Measurements from ENCODE around the gene SPOCK2. TPM values are rescaled to one million over a fixed set of nuclear protein-coding genes. Genes with fewer than 3 reads are reported as not detected.

Gene SPOCK2
- total RNA-seq, 1 experiment from 2014 or later = 0.32 TPM

GRCh38 chr10:72058347-72058898, 29.9 kb downstream of the SPOCK2 start:
- intact Hi-C loops (cut with micrococcal nuclease; ENCODE audit: unreplicated experiment) = no loop called here
- Histone ChIP-seq H3K4me1 (ENCODE audit: insufficient read depth, low read length, poor library complexity, severe bottlenecking) (peaks cover 9% of the 10 kb centered on the region), H3K4me3 (ENCODE audit: low read depth, low read length, poor library complexity, severe bottlenecking) (no peak overlapping the region), H3K9me3 (ENCODE audit: low read depth, low read length, poor library complexity, severe bottlenecking) (no peaks in the 10 kb centered on the region), H3K36me3 (ENCODE audit: insufficient read depth, low read length, poor library complexity, severe bottlenecking) (no peaks in the 10 kb centered on the region), H3K27me3 (replicated peaks; ENCODE audit: insufficient read depth, low read depth, low read length, poor library complexity) (no peaks in the 10 kb centered on the region), H3K27ac (ENCODE audit: low read depth, low read length, poor library complexity, severe bottlenecking) (no peak overlapping the region)
- ChIA-PET CTCF (interaction anchor here (1.2 kb wide), 1 partner anchor 10 kb away, joined by 4 read pairs; no protein-coding TSS in a partner anchor), POLR2A (ENCODE audit: low non-redundant PET) (no interaction called here)
- TF ChIP-seq CTCF (conservative IDR thresholded peaks at IDR 0.05; ENCODE audit: low read depth, low read length) (no peak), EZH2 (IDR thresholded peaks at IDR 0.05; ENCODE audit: borderline replicate concordance, low read depth, low read length, poor library complexity, severe bottlenecking) (no peak)
- no TSS peak for BruUV-seq (replicated peaks)
- DNase-seq (ENCODE audit: low spot score) = no peak

GRCh38 chr10:72056932-72057751, 31.2 kb downstream of the SPOCK2 start:
- CTCF ChIA-PET = no interaction called here
- H3K27ac ChIP-seq (ENCODE audit: low read depth, low read length, poor library complexity, severe bottlenecking) = no peak overlapping the region
- no peak for DNase-seq (ENCODE audit: low spot score)
- no peaks in the 10 kb centered on the region for H3K27me3 ChIP-seq (replicated peaks; ENCODE audit: insufficient read depth, low read depth, low read length, poor library complexity)
- H3K36me3 ChIP-seq (ENCODE audit: insufficient read depth, low read length, poor library complexity, severe bottlenecking) = no peaks in the 10 kb centered on the region
- intact Hi-C loops (cut with micrococcal nuclease; ENCODE audit: unreplicated experiment) = no loop called here
- TF ChIP-seq CTCF (conservative IDR thresholded peaks at IDR 0.05; ENCODE audit: low read depth, low read length) (no peak), EZH2 (IDR thresholded peaks at IDR 0.05; ENCODE audit: borderline replicate concordance, low read depth, low read length, poor library complexity, severe bottlenecking) (no peak)
- peaks cover 9% of the 10 kb centered on the region for H3K4me1 ChIP-seq (ENCODE audit: insufficient read depth, low read length, poor library complexity, severe bottlenecking)
- POLR2A ChIA-PET (ENCODE audit: low non-redundant PET) = no interaction called here
- no peaks in the 10 kb centered on the region for H3K9me3 ChIP-seq (ENCODE audit: low read depth, low read length, poor library complexity, severe bottlenecking)
- BruUV-seq (replicated peaks) = no TSS peak
- H3K4me3 ChIP-seq (ENCODE audit: low read depth, low read length, poor library complexity, severe bottlenecking) = no peak overlapping the region

GRCh38 chr10:72056113-72056512, 32.2 kb downstream of the SPOCK2 start:
- no peak for DNase-seq (ENCODE audit: low spot score)
- no peak overlapping the region for H3K27ac ChIP-seq (ENCODE audit: low read depth, low read length, poor library complexity, severe bottlenecking)
- H3K27me3 ChIP-seq (replicated peaks; ENCODE audit: insufficient read depth, low read depth, low read length, poor library complexity) = no peaks in the 10 kb centered on the region
- no TSS peak for BruUV-seq (replicated peaks)
- H3K9me3 ChIP-seq (ENCODE audit: low read depth, low read length, poor library complexity, severe bottlenecking) = no peaks in the 10 kb centered on the region
- CTCF ChIA-PET = interaction anchor here (0.6 kb wide), 1 partner anchor 255 kb away, joined by 4 read pairs; no protein-coding TSS in a partner anchor
- no peaks in the 10 kb centered on the region for H3K36me3 ChIP-seq (ENCODE audit: insufficient read depth, low read length, poor library complexity, severe bottlenecking)
- POLR2A ChIA-PET (ENCODE audit: low non-redundant PET) = no interaction called here
- intact Hi-C loops (cut with micrococcal nuclease; ENCODE audit: unreplicated experiment) = no loop called here
- H3K4me1 ChIP-seq (ENCODE audit: insufficient read depth, low read length, poor library complexity, severe bottlenecking) = peaks cover 9% of the 10 kb centered on the region
- TF ChIP-seq EZH2 (IDR thresholded peaks at IDR 0.05; ENCODE audit: borderline replicate concordance, low read depth, low read length, poor library complexity, severe bottlenecking) (no peak), CTCF (conservative IDR thresholded peaks at IDR 0.05; ENCODE audit: low read depth, low read length) (no peak)
- no peak overlapping the region for H3K4me3 ChIP-seq (ENCODE audit: low read depth, low read length, poor library complexity, severe bottlenecking)
